ENCODE results near the gene HNRNPA1. TPM values are rescaled to one million over a fixed set of nuclear protein-coding genes. Genes with fewer than 3 reads are reported as not detected.

The HNRNPA1 gene
- total and polyA plus RNA-seq, 9 of the 15 experiments (the other 6 are each of a cell fraction or from before 2014, with no cell fraction given), result 1,166 to 2,703 (median 1,815) TPM

DNA sequence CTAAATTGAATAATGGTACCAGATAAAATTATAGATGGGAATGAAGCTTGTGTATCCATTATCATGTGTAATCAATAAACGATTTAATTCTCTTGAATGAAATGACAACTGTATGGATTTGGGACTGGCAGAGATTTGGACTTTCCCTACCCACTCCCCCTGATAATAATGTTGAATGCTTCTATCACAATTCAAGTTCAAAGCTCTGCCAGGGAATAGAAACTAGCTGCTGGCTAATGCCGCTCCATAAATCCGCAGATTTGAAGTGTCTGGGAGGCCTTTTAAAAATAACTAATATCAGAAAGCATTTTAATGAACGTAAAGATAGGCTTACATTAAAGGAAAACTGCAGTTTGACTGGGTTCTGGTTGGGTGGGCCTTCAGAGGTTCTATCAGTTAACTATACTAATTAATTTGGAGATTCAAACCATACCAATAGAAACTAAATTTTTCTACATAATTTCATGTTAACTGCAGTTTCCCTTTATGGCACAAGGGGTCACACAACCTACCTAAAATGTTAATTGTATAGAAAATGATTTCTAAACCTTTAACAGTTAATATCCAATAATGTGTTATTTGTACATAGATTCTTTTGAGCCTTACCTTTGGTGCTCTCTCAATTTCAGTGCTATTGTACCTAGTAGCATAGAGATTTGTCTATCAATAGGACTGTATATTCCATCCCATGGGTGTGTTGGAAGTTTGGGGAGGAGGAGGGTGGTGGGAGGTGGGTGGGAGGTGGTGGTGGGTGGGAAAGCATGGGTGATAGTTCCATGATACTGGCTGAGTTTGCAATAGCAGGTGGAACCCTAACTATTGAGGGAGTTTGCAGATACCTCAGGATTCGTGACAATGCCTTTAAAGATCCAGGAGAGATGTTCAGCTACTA, 4.9 kb downstream of the HNRNPA1 start (continued):
- TF ChIP-seq, protein P1, sequence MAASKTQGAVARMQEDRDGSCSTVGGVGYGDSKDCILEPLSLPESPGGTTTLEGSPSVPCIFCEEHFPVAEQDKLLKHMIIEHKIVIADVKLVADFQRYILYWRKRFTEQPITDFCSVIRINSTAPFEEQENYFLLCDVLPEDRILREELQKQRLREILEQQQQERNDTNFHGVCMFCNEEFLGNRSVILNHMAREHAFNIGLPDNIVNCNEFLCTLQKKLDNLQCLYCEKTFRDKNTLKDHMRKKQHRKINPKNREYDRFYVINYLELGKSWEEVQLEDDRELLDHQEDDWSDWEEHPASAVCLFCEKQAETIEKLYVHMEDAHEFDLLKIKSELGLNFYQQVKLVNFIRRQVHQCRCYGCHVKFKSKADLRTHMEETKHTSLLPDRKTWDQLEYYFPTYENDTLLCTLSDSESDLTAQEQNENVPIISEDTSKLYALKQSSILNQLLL (CRISPR knock-in tag; IDR thresholded peaks at IDR 0.05; ENCODE audit: borderline replicate concordance), result no peak
- TF ChIP-seq GABPA (tag; conservative IDR thresholded peaks at IDR 0.05; ENCODE audit: low read depth) (no peak), LCOR (CRISPR knock-in tag; IDR thresholded peaks at IDR 0.05) (0 out of 2 replicates have a peak, but pooled peaks have one; percentile 31), ZNF668 (CRISPR knock-in tag; IDR thresholded peaks at IDR 0.05) (no peak), TAL1 (IDR thresholded peaks at IDR 0.05) (no peak), ZSCAN29 (IDR thresholded peaks at IDR 0.05) (no peak), NBN (IDR thresholded peaks at IDR 0.05; ENCODE audit: low read depth) (no peak), JUN (IDR thresholded peaks at IDR 0.05; ENCODE audit: borderline replicate concordance, low read depth, low read length) (no peak), JUN (CRISPR knock-in tag; IDR thresholded peaks at IDR 0.05; ENCODE audit: borderline replicate concordance) (no peak), RBFOX2 (IDR thresholded peaks at IDR 0.05; ENCODE audit: low read depth, low read length) (peak; percentile 61; the same call in 1 of the 2 replicates), FOXK2 (conservative IDR thresholded peaks at IDR 0.05 in 1 of 2, IDR thresholded peaks at IDR 0.05 in 1 of 2; ENCODE audit: low read depth in 2 of 2) (no peak), NR1H2 (CRISPR knock-in tag; IDR thresholded peaks at IDR 0.05) (no peak), PHF8 (IDR thresholded peaks at IDR 0.05; ENCODE audit: borderline replicate concordance, low read length) (no peak), MECOM (CRISPR knock-in tag; IDR thresholded peaks at IDR 0.05) (no peak), U2AF1 (optimal IDR thresholded peaks at IDR 0.05; ENCODE audit: low read depth, low read length) (no peak)
- TF ChIP-seq, protein P2, sequence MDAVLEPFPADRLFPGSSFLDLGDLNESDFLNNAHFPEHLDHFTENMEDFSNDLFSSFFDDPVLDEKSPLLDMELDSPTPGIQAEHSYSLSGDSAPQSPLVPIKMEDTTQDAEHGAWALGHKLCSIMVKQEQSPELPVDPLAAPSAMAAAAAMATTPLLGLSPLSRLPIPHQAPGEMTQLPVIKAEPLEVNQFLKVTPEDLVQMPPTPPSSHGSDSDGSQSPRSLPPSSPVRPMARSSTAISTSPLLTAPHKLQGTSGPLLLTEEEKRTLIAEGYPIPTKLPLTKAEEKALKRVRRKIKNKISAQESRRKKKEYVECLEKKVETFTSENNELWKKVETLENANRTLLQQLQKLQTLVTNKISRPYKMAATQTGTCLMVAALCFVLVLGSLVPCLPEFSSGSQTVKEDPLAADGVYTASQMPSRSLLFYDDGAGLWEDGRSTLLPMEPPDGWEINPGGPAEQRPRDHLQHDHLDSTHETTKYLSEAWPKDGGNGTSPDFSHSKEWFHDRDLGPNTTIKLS (IDR thresholded peaks at IDR 0.05; ENCODE audit: borderline replicate concordance, low read depth), result no peak
- TF ChIP-seq, protein P3, sequence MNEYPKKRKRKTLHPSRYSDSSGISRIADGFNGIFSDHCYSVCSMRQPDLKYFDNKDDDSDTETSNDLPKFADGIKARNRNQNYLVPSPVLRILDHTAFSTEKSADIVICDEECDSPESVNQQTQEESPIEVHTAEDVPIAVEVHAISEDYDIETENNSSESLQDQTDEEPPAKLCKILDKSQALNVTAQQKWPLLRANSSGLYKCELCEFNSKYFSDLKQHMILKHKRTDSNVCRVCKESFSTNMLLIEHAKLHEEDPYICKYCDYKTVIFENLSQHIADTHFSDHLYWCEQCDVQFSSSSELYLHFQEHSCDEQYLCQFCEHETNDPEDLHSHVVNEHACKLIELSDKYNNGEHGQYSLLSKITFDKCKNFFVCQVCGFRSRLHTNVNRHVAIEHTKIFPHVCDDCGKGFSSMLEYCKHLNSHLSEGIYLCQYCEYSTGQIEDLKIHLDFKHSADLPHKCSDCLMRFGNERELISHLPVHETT (CRISPR knock-in tag; conservative IDR thresholded peaks at IDR 0.05 in 1 of 2, IDR thresholded peaks at IDR 0.05 in 1 of 2), result no peak
- TF ChIP-seq, protein P4, sequence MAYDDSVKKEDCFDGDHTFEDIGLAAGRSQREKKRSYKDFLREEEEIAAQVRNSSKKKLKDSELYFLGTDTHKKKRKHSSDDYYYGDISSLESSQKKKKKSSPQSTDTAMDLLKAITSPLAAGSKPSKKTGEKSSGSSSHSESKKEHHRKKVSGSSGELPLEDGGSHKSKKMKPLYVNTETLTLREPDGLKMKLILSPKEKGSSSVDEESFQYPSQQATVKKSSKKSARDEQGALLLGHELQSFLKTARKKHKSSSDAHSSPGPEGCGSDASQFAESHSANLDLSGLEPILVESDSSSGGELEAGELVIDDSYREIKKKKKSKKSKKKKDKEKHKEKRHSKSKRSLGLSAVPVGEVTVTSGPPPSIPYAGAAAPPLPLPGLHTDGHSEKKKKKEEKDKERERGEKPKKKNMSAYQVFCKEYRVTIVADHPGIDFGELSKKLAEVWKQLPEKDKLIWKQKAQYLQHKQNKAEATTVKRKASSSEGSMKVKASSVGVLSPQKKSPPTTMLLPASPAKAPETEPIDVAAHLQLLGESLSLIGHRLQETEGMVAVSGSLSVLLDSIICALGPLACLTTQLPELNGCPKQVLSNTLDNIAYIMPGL (CRISPR knock-in tag; IDR thresholded peaks at IDR 0.05), result no peak
- TF ChIP-seq, protein P5, sequence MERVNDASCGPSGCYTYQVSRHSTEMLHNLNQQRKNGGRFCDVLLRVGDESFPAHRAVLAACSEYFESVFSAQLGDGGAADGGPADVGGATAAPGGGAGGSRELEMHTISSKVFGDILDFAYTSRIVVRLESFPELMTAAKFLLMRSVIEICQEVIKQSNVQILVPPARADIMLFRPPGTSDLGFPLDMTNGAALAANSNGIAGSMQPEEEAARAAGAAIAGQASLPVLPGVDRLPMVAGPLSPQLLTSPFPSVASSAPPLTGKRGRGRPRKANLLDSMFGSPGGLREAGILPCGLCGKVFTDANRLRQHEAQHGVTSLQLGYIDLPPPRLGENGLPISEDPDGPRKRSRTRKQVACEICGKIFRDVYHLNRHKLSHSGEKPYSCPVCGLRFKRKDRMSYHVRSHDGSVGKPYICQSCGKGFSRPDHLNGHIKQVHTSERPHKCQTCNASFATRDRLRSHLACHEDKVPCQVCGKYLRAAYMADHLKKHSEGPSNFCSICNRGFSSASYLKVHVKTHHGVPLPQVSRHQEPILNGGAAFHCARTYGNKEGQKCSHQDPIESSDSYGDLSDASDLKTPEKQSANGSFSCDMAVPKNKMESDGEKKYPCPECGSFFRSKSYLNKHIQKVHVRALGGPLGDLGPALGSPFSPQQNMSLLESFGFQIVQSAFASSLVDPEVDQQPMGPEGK (CRISPR knock-in tag; IDR thresholded peaks at IDR 0.05; ENCODE audit: borderline replicate concordance), result no peak

Measured in K562 (cell line).